H1 (cell line): ENCODE results near the gene CORO1C.

ENCODE experiments used
- CTCF ChIP-seq, 3 experiments: IDR thresholded peaks; 1 replicate in 2 of 3; 2 replicates in 1 of 3; pipeline versions ENCODE4 v1.5.1 to v1.6.1; 2011; ENCODE audit warnings: low read length in 3 of 3, mild to moderate bottlenecking in 3 of 3, inconsistent platforms in 2 of 3, low read depth in 1 of 3, moderate library complexity in 1 of 3; ENCODE audit not compliant: insufficient read depth in 1 of 3; ENCODE audit errors: control extremely low read depth in 1 of 3
- MAFK ChIP-seq: IDR thresholded peaks from 2 replicates; pipeline ENCODE4 v1.6.1; 2012; ENCODE audit warnings: low read depth, mild to moderate bottlenecking, improper control_type of control experiment, low read length
- POLR2A ChIP-seq, 2 experiments: IDR thresholded peaks; 1 replicate in 1 of 2; 2 replicates in 1 of 2; pipeline ENCODE4 v1.6.1; 2011; ENCODE audit warnings: low read depth in 2 of 2, low read length in 2 of 2, mild to moderate bottlenecking in 2 of 2; ENCODE audit errors: control extremely low read depth in 1 of 2
- RAD21 ChIP-seq, 2 experiments: IDR thresholded peaks in 1 of 2; conservative IDR thresholded peaks in 1 of 2; 2 replicates each; pipeline ENCODE4 v1.6.1; 2011; ENCODE audit warnings: low read depth in 2 of 2, low read length in 2 of 2, improper control_type of control experiment in 1 of 2, inconsistent platforms in 1 of 2, mild to moderate bottlenecking in 1 of 2, moderate library complexity in 1 of 2
- SIN3A ChIP-seq, 2 experiments: IDR thresholded peaks in 1 of 2; conservative IDR thresholded peaks in 1 of 2; 2 replicates each; pipeline ENCODE4 v1.6.1; 2011 to 2012; ENCODE audit warnings: low read length in 2 of 2, improper control_type of control experiment in 1 of 2, low read depth in 1 of 2, mild to moderate bottlenecking in 1 of 2
- SRF ChIP-seq: IDR thresholded peaks from 2 replicates; pipeline ENCODE4 v1.6.1; 2011; ENCODE audit warnings: mild to moderate bottlenecking, low read depth, low read length, moderate library complexity
- SUZ12 ChIP-seq: fragments of 200-600 bp; sonication (generic); IDR thresholded peaks from 2 replicates; pipeline ENCODE4 v1.6.1; 2012; ENCODE audit warnings: mild to moderate bottlenecking, inconsistent platforms, low read length, moderate library complexity, mixed read lengths
- TBP ChIP-seq: IDR thresholded peaks from 2 replicates; pipeline ENCODE4 v1.6.1; 2011; ENCODE audit warnings: low read depth, low read length, improper control_type of control experiment
- USF2 ChIP-seq: IDR thresholded peaks from 2 replicates; pipeline ENCODE4 v1.6.1; 2011; ENCODE audit warnings: low read length, improper control_type of control experiment

GRCh38 chr12:108713471-108713870 is 17.8 kb downstream of the CORO1C start:
- no peak for TF ChIP-seq MAFK
- TF ChIP-seq TBP = no peak
- TF ChIP-seq RAD21 (IDR thresholded peaks at IDR 0.05 in 1 of 2, conservative IDR thresholded peaks at IDR 0.05 in 1 of 2; ENCODE audit: low read depth in 2 of 2, low read length in 2 of 2) = no peak
- TF ChIP-seq CTCF (IDR thresholded peaks at IDR 0.05; ENCODE audit: control extremely low read depth in 1 of 3, insufficient read depth in 1 of 3, low read depth in 1 of 3, low read length in 3 of 3) = no peak
- no peak for TF ChIP-seq USF2
- no peak for TF ChIP-seq SUZ12
- no peak for TF ChIP-seq SIN3A (conservative IDR thresholded peaks at IDR 0.05 in 1 of 2, IDR thresholded peaks at IDR 0.05 in 1 of 2; ENCODE audit: low read depth in 1 of 2, low read length in 2 of 2)
- TF ChIP-seq SRF = no peak
- no peak for TF ChIP-seq POLR2A (IDR thresholded peaks at IDR 0.05; ENCODE audit: control extremely low read depth in 1 of 2, low read depth in 2 of 2, low read length in 2 of 2)
